K562 (cell line): ENCODE data around the gene HIPK1. TPM values are rescaled to one million over a fixed set of nuclear protein-coding genes. Genes with fewer than 3 reads are reported as not detected.

Experiments used
- ATAC-seq: fragments of 200-7000 bp; cut with Tn5 transposase; 3 replicates; pipeline ENCODE4 v1.9.1; 2020; ENCODE audit warnings: moderate library complexity
- BruUV-seq: library from RNA; stranded (reverse); fragments of 400-500 nt; replicated peaks from 2 replicates; lab custom pipeline; 2021; lab: Mats Ljungman, UMichigan
- CTCF ChIA-PET: fragments of 300-600 bp; formaldehyde crosslinking; extraction: SDS; loops from one replicate; lab custom pipeline; 2021; ENCODE audit warnings: low intra/inter-chr PET ratio; lab: Yijun Ruan, JAX
- POLR2A ChIA-PET: fragments of 300-600, 350-650 bp; sonication (Branson Sonifier 250); formaldehyde crosslinking; extraction: SDS; loops from one replicate; lab custom pipeline; 2021; ENCODE audit warnings: antibody characterized with exemption, inconsistent platforms; lab: Yijun Ruan, JAX
- DNase-seq, 4 experiments: peaks; one replicate each; pipeline versions ENCODE4 v3.0.0 to v3.0.0-alpha.2; 2011 to 2018; ENCODE audit warnings: low spot score in 3 of 4, mixed read lengths in 3 of 4; ENCODE audit errors: extremely low read depth in 1 of 4
- FAIRE-seq: peaks from 2 replicates; lab custom pipeline; 2011; peaks lifted over from hg19 to GRCh38; lab: Jason Lieb, UNC
- H2AFZ ChIP-seq: 2 replicates; pipeline ENCODE4 v1.6.0; 2011; ENCODE audit warnings: low read depth, low read length, control low read depth, inconsistent platforms
- H3K27ac ChIP-seq: fragments of 200-600 bp; 3 replicates; pipeline ENCODE4 v1.8.0; 2011; ENCODE audit warnings: low read depth, mild to moderate bottlenecking, control low read depth, inconsistent platforms, low read length, moderate library complexity, mixed read lengths; ENCODE audit errors: extremely low read depth
- H3K27me3 ChIP-seq, 2 experiments: fragments of 300-600 bp in 1 of 2; 2 replicates in 1 of 2; 3 replicates in 1 of 2; pipeline versions ENCODE4 v1.6.0 to v1.8.0; 2011; ENCODE audit warnings: inconsistent platforms in 2 of 2, low read length in 2 of 2, mild to moderate bottlenecking in 1 of 2, mixed read lengths in 1 of 2, moderate library complexity in 1 of 2; ENCODE audit not compliant: control insufficient read depth in 2 of 2, insufficient read depth in 2 of 2
- H3K36me3 ChIP-seq: fragments of 300-600 bp; 3 replicates; pipeline ENCODE4 v1.8.0; 2011; ENCODE audit warnings: mild to moderate bottlenecking, low read length, inconsistent platforms; ENCODE audit not compliant: control insufficient read depth, insufficient read depth
- H3K4me1 ChIP-seq, 2 experiments: fragments of 200-600 bp in 1 of 2; replicated peaks in 1 of 2; 2 replicates in 1 of 2; 3 replicates in 1 of 2; pipeline versions ENCODE4 v1.5.1 to v1.8.0; 2011; ENCODE audit warnings: inconsistent platforms in 2 of 2, low read length in 2 of 2, mild to moderate bottlenecking in 1 of 2, mixed read lengths in 1 of 2, moderate library complexity in 1 of 2; ENCODE audit not compliant: control insufficient read depth in 2 of 2, insufficient read depth in 2 of 2
- H3K4me2 ChIP-seq: 2 replicates; pipeline ENCODE4 v1.6.1; 2011; ENCODE audit warnings: low read length, control low read depth, inconsistent platforms, mixed read lengths; ENCODE audit not compliant: insufficient read depth
- H3K4me3 ChIP-seq: fragments of 200-600 bp; sonication (generic), shearing (Covaris generic); 2 replicates; pipeline ENCODE4 v1.5.1; 2016; ENCODE audit warnings: control low read depth, inconsistent platforms
- H3K79me2 ChIP-seq: fragments of 200-600 bp; 3 replicates; pipeline ENCODE4 v1.8.0; 2011; ENCODE audit warnings: low read length, inconsistent platforms; ENCODE audit not compliant: control insufficient read depth, insufficient read depth
- H3K9ac ChIP-seq, 2 experiments: 2 replicates each; pipeline versions ENCODE4 v1.6.0 to v1.6.1; 2011; ENCODE audit warnings: low read depth in 2 of 2, low read length in 2 of 2, control low read depth in 1 of 2, inconsistent platforms in 1 of 2, mild to moderate bottlenecking in 1 of 2, mixed read lengths in 1 of 2; ENCODE audit not compliant: insufficient read depth in 1 of 2
- H3K9me1 ChIP-seq: one replicate; pipeline ENCODE4 v1.6.0; 2011; ENCODE audit warnings: inconsistent platforms, mild to moderate bottlenecking, low read length, moderate library complexity; ENCODE audit not compliant: control insufficient read depth, insufficient read depth
- H3K9me3 ChIP-seq: replicated peaks from 2 replicates; pipeline ENCODE4 v1.5.1; 2011; ENCODE audit warnings: low read depth, low read length, inconsistent platforms; ENCODE audit not compliant: control insufficient read depth, insufficient read depth
- H4K20me1 ChIP-seq: replicated peaks from 2 replicates; pipeline ENCODE4 v1.6.1; 2011; ENCODE audit warnings: low read length, inconsistent platforms, mixed read lengths; ENCODE audit not compliant: control insufficient read depth, insufficient read depth
- BMI1 ChIP-seq: fragments of 150-350 bp; IDR thresholded peaks from 2 replicates; pipeline ENCODE4 v1.6.1; 2014; ENCODE audit warnings: low read length
- CHD2 ChIP-seq: IDR thresholded peaks from 2 replicates; pipeline ENCODE4 v1.6.1; 2011; ENCODE audit warnings: low read depth, low read length
- ELK3 ChIP-seq: fragments of 450-650 bp; formaldehyde crosslinking; IDR thresholded peaks from 2 replicates; pipeline ENCODE4 v1.4.0; 2020; ENCODE audit warnings: mild to moderate bottlenecking
- EWSR1 ChIP-seq: fragments of 450-650 bp; IDR thresholded peaks from 2 replicates; pipeline ENCODE4 v1.6.1; 2018; ENCODE audit warnings: borderline replicate concordance, mild to moderate bottlenecking, low read depth, moderate library complexity; ENCODE audit not compliant: partially characterized antibody
- IRF2 ChIP-seq: sonication (generic); formaldehyde crosslinking; IDR thresholded peaks from 2 replicates; pipeline ENCODE4 v1.8.1; 2022; ENCODE audit warnings: mild to moderate bottlenecking, missing genetic modification reagents
- KAT8 ChIP-seq: fragments of 450-650 bp; IDR thresholded peaks from 2 replicates; pipeline ENCODE4 v1.6.1; 2016; ENCODE audit warnings: low read depth, mild to moderate bottlenecking
- KLF10 ChIP-seq: fragments of 250-450 bp; sonication (Bioruptor Pico); IDR thresholded peaks from 2 replicates; pipeline ENCODE4 v1.6.1; 2021; ENCODE audit warnings: matching md5 sums
- MBD2 ChIP-seq: sonication (generic); IDR thresholded peaks from 2 replicates; pipeline ENCODE4 v1.6.1; 2016; ENCODE audit warnings: low read depth, borderline replicate concordance
- MCM2 ChIP-seq: fragments of 450-650 bp; IDR thresholded peaks from 2 replicates; pipeline ENCODE4 v1.6.1; 2017; ENCODE audit warnings: low read depth, mild to moderate bottlenecking
- TBL1XR1 ChIP-seq, 2 experiments: IDR thresholded peaks; 2 replicates each; pipeline ENCODE4 v1.6.1; 2012; ENCODE audit warnings: improper control_type of control experiment in 2 of 2, low read length in 2 of 2, mild to moderate bottlenecking in 1 of 2
- TEAD1 ChIP-seq, 2 experiments: fragments of 450-650 bp in 1 of 2; sonication (generic) in 1 of 2; formaldehyde crosslinking; IDR thresholded peaks; 2 replicates each; pipeline versions ENCODE4 v1.4.0 to v1.8.0; 2020 to 2022; ENCODE audit warnings: mild to moderate bottlenecking in 2 of 2, missing genetic modification reagents in 1 of 2
- USF1 ChIP-seq: sonication (generic); formaldehyde crosslinking; IDR thresholded peaks from 2 replicates; pipeline ENCODE4 v1.9.0; 2022; ENCODE audit warnings: mild to moderate bottlenecking, missing genetic modification reagents
- ZBTB5 ChIP-seq: fragments of 450-650 bp; IDR thresholded peaks from 2 replicates; pipeline ENCODE4 v1.6.1; 2017; ENCODE audit warnings: antibody characterized with exemption
- ZKSCAN3 ChIP-seq: fragments of 250-450 bp; sonication (Bioruptor Pico); IDR thresholded peaks from 2 replicates; pipeline ENCODE4 v1.4.0; 2020
- ZNF12 ChIP-seq: sonication (generic); formaldehyde crosslinking; IDR thresholded peaks from 2 replicates; pipeline ENCODE4 v1.4.0; 2020; ENCODE audit warnings: mild to moderate bottlenecking, missing genetic modification reagents
- ZNF717 ChIP-seq: fragments of 250-450 bp; sonication (Bioruptor Pico); IDR thresholded peaks from 2 replicates; pipeline ENCODE4 v1.5.0; 2021
- WGBS: fragments of 100-300 bp; shearing (Covaris generic); methylation state at CpG from one replicate; pipeline ENCODE4 v1.1.6; 2016; ENCODE audit warnings: low coverage, mixed read lengths; ENCODE audit not compliant: insufficient coverage; ENCODE audit errors: missing lambda C conversion rate; 5-methylcytosine and 5-hydroxymethylcytosine counted together
- in situ Hi-C: fragments of 300-500 bp; cut with MboI; formaldehyde crosslinking; loops from 4 replicates; pipeline ENCODE4 v1.15.0; 2018; ENCODE audit warnings: inconsistent platforms, mixed read lengths
- intact Hi-C: fragments of 100-400 bp; cut with micrococcal nuclease; formaldehyde crosslinking; loops from 2 replicates; pipeline ENCODE4 v1.14.2; 2022
- polyA plus RNA-seq, 8 experiments: library from polyadenylated mRNA; depleted of rRNA in 4 of 8; stranded (reverse) in 5 of 8; unstranded in 3 of 8; fragments of >200 nt; fragmentation: Nextera tagmentation in 2 of 8; fragmentation: Illumina TruSeq in 1 of 8; extraction: Ambion mirVana in 2 of 8; extraction: Trizol in 1 of 8; gene quantifications; 2 replicates each; pipeline versions ENCODE4 v1.2.1 to v1.2.3, GENCODE V29; 2011 to 2014; ENCODE audit warnings: inconsistent platforms in 1 of 8, missing spikeins in 1 of 8
- total RNA-seq, 7 experiments: library from RNA; depleted of rRNA in 6 of 7; stranded (reverse); fragments of >200 nt in 6 of 7; fragmentation: Illumina TruSeq in 2 of 7; extraction: Trizol in 2 of 7; gene quantifications; 2 replicates each; pipeline versions ENCODE4 v1.2.1 to v1.2.3, GENCODE V29; 2011 to 2021; ENCODE audit warnings: low replicate concordance in 1 of 7

The HIPK1 gene
- total and polyA plus RNA-seq, 9 of the 15 experiments (the other 6 are each of a cell fraction or from before 2014, with no cell fraction given) = 10.0 to 57.9 (median 29.6) TPM

GRCh38 chr1:113881661-113882060 is 47.5 kb upstream of the HIPK1 start:
- no peaks in the 10 kb centered on the region for H3K27me3 ChIP-seq
- H4K20me1 ChIP-seq = no peaks in the 10 kb centered on the region
- no peak overlapping the region for H3K4me3 ChIP-seq
- FAIRE-seq (no peak), ATAC-seq (no peak; the same call in none of the 3 replicates), DNase-seq (no peak)
- H3K4me1 ChIP-seq = no peaks in the 10 kb centered on the region; a peak in 1 of 5 replicates
- H3K9me1 ChIP-seq = no peaks in the 10 kb centered on the region
- in situ Hi-C loops (no loop called here), intact Hi-C loops (no loop called here)
- H3K9ac ChIP-seq = no peak overlapping the region
- no peaks in the 10 kb centered on the region for H3K36me3 ChIP-seq
- H3K9me3 ChIP-seq = no peaks in the 10 kb centered on the region; the same call in 1 of the 2 replicates
- TF ChIP-seq CHD2 (no peak), BMI1 (no peak), ZNF12 (CRISPR knock-in tag) (no peak), ZKSCAN3 (CRISPR knock-in tag) (no peak), ZNF717 (CRISPR knock-in tag) (no peak), USF1 (no peak), MBD2 (no peak), KAT8 (no peak), MCM2 (no peak), ZBTB5 (no peak), ELK3 (CRISPR knock-in tag) (no peak), KLF10 (no peak), TEAD1 (CRISPR knock-in tag; IDR thresholded peaks at IDR 0.05) (no peak), EWSR1 (no peak), IRF2 (no peak), TBL1XR1 (IDR thresholded peaks at IDR 0.05; ENCODE audit: low read length in 2 of 2) (no peak)
- H2AFZ ChIP-seq = peak overlapping the region; percentile 75
- no peaks in the 10 kb centered on the region for H3K79me2 ChIP-seq
- WGBS = 49% methylated on average over 2 of the region's 2 CpGs
- no peak overlapping the region for H3K27ac ChIP-seq
- no peak overlapping the region for H3K4me2 ChIP-seq
- ChIA-PET CTCF (no interaction called here), POLR2A (interaction anchor here (1.0 to 1.7 kb wide), 4 partner anchors 9 to 12 kb away, joined by 3 to 6 read pairs (median 5); no protein-coding TSS in a partner anchor)
- BruUV-seq = no TSS peak
